Loucy (cell line): ENCODE results near the gene RIOK3.

Experiments used
- EZH2phosphoT487 ChIP-seq: fragments of 200-600 bp; IDR thresholded peaks from 2 replicates; pipeline ENCODE4 v1.6.1; 2018; ENCODE audit warnings: antibody characterized with exemption, mild to moderate bottlenecking, moderate library complexity, borderline replicate concordance
- TF ChIP-seq, protein P1 (sequence below): fragments of 200-600 bp; sonication (generic); conservative IDR thresholded peaks from 2 replicates; pipeline ENCODE4 v1.5.1; 2014; ENCODE audit warnings: mild to moderate bottlenecking, antibody characterized with exemption, low read length

DNA sequence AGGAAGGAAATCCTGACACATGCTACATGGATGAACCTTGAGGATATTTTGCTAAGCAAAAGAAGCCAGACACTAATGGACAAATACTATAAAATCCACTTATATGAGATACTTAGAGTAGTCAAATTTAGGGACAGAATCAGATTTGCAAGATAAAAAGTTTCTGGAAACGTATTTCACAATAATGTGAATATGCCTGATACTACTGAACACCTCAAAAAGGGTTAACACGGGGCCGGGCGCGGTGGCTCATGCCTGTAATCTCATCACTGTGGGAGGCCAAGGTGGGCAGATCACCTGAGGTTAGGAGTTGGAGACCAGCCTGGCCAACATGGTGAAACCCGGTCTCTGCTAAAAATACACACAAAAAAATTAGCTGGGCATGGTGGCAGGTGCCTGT, 48.5 kb downstream of the RIOK3 start:
- TF ChIP-seq, protein P1, sequence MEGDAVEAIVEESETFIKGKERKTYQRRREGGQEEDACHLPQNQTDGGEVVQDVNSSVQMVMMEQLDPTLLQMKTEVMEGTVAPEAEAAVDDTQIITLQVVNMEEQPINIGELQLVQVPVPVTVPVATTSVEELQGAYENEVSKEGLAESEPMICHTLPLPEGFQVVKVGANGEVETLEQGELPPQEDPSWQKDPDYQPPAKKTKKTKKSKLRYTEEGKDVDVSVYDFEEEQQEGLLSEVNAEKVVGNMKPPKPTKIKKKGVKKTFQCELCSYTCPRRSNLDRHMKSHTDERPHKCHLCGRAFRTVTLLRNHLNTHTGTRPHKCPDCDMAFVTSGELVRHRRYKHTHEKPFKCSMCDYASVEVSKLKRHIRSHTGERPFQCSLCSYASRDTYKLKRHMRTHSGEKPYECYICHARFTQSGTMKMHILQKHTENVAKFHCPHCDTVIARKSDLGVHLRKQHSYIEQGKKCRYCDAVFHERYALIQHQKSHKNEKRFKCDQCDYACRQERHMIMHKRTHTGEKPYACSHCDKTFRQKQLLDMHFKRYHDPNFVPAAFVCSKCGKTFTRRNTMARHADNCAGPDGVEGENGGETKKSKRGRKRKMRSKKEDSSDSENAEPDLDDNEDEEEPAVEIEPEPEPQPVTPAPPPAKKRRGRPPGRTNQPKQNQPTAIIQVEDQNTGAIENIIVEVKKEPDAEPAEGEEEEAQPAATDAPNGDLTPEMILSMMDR, result no peak
- TF ChIP-seq EZH2phosphoT487, result no peak
